DLD1 (cell line): ENCODE measurements around the gene CUL7.
"Not testable (repeated sequence)": the region's sequence is repeated elsewhere in the genome, so short reads cannot be mapped to it uniquely, and the experiment has no call there.

ENCODE experiments used
- in situ Hi-C: cut with HindIII; loops from 2 replicates; pipeline ENCODE4 v1.10.0; 2017; ENCODE audit warnings: low sequenced_read_pairs

Gene CUL7

DNA sequence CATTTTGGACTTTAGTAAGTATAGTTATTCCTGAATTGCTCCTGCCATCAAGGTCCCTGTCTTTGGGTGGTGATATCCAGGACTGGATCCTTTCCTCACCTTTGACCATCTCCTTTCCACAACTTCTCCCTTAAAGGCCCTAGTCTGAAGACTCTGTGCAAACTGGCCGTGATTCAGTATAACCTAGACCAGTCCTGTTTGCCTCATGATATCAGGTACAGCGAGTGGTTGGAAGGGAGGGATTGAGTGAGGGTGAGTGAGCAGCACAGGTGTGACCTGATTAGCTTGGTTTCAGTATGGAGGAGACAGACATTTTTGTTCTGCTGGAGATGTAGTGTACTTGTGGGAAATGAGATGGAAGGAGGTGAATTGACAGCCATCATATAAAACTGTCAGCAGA, 34.5 kb downstream of the CUL7 start:
- in situ Hi-C loops = no loop called here

DNA sequence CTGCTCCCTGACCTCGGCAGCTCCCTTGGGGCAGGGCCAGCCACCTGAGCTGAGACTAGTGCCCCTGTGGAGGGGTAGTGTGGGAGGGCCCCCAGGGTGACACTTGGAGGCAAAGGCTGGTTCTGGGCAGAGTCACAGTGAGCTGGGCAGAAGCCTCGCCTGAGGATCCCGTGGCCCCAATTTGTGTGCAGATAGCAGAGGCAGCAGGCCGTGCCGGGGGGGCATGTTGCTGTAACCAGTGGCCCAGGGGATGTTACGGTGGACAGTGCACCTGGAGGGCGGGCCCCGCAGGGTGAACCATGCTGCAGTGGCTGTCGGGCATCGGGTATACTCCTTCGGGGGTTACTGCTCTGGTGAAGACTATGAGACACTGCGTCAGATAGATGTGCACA, 36.7 kb downstream of the CUL7 start:
- in situ Hi-C loops = no loop called here

DNA sequence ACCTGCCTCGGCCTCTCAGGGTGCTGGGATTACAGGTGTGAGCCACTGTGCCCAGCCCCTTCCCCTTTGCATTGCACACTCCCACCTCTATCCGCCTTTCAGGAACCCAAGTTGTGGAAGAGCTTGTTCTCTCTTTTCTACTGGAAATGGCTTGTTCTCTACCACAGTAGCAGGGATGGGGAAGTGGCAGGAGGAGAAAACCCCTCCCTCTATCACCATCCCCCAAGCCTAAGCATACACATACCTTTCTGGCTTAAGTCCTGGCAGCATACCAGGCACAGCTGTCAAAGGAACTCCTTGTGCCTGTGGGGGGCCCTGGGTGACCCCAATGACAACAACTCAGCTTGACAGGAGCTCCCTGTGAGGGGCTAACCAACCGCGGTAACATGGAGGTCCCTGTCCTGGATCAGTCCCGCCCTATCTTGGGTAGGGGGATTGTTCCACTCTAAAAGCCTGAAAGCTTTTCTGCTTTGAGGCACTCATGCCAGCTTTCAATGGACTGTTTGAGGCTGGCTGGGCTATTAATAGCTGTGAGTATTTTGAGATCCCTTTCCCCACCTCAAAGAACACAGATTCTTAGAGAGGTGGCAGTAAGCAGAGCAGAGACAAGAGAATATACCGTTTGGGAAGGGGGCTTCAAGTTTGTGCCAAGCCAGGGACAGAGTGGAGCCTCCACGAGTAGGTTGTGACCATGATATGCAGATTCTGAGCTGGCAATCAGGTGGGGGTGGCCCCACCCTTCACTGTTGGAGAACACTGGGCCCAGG, 37.3 kb downstream of the CUL7 start:
- in situ Hi-C loops = no loop called here

DNA sequence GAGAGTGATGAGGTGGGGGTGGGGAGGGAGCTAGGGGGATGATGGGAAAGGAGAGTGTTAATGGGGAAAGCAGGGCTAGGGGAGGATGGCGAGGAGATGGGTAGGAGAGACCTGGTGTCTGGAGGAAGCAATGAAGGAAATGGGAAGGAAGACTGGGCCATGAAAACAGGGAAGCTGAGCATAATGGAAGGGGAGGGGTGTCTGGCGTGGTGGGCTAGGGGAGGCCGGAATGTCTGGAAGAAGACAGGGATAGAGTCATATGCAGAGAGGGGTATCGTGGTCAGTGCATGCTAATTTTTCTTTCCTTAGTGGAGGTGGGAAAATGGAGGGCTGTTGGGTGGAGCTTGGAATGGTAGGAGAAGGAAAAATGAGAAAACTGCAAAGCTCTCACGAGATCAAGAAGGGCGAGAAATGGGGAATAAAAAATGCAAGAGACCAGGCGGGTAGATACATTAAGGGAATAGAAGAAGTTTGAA, 39.2 kb downstream of the CUL7 start:
- in situ Hi-C loops = no loop called here

DNA sequence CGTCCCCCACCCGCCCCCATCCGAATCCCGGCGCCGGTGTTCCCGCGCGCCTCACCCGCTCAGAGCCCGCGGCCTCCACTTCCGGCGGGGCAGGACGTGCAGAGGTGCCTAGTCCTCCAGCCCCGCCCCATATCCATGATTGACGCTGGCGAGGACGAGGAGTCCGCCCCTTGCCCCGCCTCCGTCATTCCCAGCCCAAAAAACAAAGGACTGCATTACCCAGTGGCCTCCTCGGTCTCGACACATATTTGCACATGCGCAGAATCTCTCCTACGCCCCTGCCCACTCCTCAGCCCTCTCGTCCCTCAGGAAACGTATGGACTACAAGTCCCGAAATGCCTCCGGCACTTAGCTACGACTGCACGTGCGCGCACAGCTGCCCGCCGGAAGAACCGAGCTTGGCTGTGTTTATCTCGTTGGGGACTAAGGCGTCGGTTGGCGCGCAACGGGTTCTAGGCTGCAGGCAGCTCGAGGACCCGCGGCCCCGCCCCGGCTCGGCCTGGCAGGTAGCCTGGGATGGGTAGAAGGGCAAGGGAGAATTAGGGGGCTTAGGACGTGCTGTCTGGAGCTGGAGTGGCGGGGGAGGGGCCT, 39.7 kb downstream of the CUL7 start, which contains the start of the genes KLHDC3 and MEA1:
TSS of gene KLHDC3 (plus strand) at position 407 of the 591 bp plus-strand sequence. CDS start 2,944 bp downstream, outside the sequence.
TSS of gene MEA1 (minus strand) at position 104 of the 591 bp plus-strand sequence. CDS start 133 bp downstream, outside the sequence.
- in situ Hi-C loops = no loop called here

DNA sequence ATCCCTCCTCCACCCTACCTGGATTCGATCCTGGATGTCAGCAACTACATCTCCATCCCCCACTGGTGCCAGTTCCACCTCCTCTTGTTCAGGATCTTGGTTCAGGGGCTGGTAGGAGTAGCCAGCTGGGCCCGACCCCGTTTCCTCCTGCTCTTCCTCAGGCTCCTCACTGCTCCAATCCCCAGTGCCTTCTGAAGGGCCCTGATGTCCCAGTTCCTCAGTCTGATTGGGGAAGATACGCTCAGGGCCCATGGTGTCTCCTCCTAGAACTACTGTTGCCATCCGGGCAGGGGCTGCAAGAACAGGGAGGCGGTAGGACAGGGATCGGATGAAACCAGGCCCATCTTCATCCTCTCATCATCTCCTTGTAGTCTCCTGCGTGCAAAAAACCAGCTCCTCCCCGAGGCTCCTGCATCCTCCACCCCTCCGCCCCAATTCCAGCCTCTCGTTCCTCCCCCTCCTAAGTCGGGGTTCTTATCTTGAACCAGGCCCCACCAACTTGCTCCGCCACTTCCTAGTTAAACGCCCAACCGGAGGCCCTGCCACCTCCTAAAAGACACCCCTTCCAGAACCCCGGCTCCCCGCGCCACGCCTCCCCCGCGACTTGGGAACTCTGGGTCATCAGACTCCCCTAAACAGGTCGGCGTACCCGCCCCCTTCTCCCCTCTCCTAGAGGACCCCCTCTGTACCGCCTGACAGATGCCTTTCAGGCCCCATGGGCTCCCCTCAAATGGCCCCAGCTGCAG, 40.4 kb downstream of the CUL7 start:
- in situ Hi-C loops = no loop called here

DNA sequence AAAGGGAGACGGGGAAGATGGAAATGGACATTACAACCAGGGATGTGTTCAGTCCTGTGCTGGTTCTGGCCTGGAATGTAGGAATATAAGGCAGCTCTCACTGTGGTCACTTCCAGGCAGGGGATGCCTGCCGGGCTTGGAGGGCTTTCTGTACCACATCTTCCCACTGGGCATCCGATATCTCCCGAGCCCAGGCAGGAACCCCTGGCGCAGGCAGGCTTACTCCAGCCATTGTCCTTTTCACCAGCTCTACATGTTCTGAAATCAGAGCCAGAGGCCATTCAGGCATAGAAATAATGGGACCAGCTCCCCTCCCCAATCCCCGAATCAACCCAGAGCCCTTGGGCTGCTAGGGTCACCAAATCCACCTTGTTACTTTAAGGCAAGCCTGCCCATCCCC, 41.3 kb downstream of the CUL7 start:
- in situ Hi-C loops = no loop called here

DNA sequence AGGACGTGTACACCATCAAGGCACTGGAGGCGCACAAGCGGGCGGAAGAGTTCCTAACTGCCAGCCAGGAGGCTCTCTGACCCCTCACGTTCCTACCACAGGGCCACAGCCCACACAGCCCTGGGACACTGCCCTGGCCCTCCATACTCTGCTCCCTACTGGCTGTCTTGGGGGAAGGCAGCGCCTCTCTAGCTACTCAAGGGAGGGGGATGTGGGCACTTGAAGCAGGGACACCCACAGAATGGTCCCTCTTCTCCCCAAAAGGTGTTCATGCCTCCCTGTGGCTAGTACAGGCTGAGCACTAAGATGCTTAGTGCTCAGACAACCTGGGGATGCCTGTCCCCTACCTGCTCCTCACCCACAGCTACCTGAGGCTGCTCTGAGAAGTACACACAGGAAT, 42.4 kb downstream of the CUL7 start:
- in situ Hi-C loops = no loop called here

DNA sequence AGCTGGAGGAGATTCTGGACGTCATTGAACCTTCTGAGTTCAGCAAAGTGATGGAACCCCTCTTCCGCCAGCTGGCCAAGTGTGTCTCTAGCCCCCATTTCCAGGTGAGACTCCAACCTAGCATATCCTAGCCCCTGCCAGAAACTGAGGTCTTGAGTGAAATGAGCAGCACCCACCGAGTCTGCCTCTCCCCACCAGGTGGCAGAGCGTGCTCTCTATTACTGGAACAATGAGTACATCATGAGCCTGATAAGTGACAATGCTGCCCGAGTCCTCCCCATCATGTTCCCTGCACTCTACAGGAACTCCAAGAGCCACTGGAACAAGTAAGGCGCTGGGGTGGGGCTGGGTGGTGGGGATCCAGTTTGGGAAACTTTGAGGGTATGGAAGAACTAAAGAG, 44.5 kb downstream of the CUL7 start:
- in situ Hi-C loops = no loop called here

DNA sequence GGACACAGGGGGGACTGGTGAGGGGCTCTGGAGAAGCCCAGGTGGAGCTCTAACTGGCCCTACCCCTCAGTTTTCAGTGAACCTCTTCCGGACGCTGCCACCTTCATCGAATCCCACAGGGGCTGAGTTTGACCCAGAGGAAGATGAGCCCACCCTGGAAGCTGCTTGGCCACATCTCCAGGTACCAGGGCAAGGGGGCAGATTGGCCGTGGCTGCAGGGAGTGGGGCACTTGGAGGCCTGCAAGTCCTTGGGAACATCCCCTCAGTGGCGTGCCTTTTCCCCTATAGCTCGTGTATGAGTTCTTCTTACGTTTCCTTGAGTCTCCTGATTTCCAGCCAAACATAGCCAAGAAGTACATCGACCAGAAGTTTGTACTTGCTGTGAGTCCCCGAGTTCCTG, 46.5 kb downstream of the CUL7 start:
- in situ Hi-C loops = no loop called here

DNA sequence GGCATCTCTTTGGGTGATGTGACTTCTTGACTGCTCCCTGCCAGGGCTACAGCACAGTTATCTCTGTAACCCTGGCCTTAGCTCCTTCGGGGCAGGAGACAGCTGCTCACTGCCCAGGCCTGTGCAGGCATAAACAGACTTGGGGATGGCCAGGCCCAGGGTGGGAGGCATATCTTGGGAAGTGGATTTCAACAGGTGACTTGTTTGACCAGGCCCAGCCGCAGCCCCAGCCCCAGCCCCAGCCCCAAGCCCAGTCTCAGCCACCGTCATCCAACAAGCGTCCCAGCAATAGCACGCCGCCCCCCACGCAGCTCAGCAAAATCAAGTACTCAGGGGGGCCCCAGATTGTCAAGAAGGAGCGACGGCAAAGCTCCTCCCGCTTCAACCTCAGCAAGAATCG, 47.4 kb downstream of the CUL7 start:
- in situ Hi-C loops = no loop called here

DNA sequence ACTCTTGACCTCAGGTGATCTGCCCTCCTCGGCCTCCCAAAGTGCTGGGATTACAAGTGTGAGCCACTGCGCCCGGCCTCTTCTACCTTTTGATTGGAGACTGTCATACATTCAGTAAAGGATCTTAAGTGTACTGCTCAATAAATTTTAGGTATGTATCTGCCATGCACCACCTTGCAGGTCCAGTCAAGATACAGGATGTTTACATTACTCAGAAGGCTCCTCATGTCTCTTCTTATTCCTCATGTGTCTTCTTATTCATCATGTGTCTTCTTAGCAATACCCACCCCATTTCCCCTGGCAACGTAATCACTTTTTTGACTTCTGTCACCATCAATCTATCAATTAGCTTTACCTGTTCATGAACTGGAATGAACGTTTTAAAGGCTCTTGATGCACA, 47.8 kb downstream of the CUL7 start:
- in situ Hi-C loops = no loop called here

DNA sequence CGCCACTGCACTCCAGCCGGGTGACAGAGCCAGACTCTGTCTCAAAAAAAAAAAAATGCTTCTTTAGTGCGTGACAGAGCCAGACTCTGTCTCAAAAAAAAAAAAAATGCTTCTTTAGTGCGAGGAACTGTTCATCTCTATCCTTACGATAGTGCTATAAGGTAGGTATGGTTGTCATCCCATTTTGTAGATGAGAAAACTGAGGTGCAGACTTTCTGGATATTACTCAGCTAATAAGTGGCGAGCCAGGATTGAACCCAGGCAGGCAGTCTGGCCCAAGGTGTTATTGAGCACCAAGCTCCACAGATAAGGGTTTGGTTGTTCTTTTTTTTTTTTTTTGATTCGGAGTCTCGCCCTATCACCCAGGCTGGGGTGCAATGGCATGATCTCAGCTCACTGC, 51.8 kb downstream of the CUL7 start:
- in situ Hi-C loops = no loop called here

DNA sequence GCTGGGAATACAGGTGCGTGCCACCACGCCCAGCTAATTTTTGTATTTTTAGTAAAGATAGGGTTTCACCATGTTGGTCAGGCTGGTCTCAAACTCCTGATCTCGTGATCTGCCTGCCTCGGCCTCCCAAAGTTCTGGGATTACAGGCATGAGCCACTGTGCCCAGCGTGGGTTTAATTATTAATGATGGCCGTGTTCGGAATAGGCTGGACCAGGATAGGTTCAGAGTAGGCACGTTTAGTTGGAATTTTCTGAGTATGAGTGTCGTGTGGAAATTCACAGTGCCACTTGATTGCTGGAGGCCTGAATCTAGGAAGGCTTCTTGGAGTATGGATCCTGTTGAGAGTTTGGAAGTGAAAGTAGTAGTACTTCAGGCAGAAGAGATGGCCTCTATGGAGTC, 55.4 kb downstream of the CUL7 start:
- in situ Hi-C loops = not testable (repeated sequence)

DNA sequence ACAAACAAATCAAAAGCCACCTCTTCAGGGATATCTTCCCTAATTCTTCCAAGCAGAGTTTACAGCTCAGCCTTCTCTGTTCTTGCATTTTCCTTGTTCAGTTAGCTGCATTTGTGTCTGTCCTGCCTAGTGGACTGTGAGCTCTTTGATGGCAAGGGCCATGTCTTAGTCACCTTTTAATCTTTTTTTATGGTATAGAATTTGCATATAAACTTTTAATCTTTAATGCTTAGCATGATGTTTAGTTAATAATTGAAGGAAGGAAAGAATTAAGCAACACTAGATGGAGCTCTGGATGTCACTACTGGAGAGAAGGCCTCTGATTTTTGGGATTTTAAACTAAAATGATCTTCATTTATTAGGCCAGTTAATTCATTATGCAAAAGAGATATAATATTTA, 57.1 kb downstream of the CUL7 start:
- in situ Hi-C loops = no loop called here

DNA sequence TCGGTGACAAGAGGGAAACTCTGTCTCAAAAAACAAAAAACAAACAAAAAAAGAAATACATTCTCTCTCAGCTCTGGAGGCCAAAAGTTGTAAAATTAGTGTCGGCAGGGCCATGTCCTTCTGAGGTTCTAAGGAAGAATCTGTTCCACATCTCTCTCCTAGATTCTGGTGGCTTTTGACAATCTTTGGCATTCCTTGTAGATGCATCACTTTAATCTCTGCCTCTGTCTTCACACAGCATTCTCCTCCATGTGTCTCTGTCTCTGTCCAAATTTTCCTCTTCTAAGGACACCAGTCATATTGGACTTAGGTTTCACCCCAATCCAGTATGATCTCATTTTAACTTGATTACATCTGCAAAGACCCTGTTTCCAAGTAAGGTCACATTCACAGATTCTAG, 60.2 kb downstream of the CUL7 start:
- in situ Hi-C loops = no loop called here

DNA sequence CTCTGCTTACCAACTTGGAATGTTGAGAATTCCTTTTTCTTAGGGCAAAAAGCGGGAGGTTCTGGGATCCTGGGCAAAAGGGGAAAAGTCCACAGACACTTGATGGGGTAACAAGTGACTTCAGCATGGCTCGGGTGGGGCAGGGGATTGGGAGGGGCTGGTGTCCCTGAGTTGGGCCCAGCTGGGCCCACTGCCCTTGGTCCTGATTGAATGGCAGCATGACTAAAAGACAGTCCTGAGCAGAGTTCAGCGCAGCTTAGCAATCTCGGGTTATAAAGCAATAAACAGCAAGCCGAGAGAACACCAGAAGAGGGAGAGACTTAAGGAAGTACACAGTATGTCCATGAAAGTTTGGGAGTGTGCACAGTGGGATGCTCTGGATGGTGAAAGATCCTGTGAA, 63.7 kb downstream of the CUL7 start:
- in situ Hi-C loops = no loop called here

DNA sequence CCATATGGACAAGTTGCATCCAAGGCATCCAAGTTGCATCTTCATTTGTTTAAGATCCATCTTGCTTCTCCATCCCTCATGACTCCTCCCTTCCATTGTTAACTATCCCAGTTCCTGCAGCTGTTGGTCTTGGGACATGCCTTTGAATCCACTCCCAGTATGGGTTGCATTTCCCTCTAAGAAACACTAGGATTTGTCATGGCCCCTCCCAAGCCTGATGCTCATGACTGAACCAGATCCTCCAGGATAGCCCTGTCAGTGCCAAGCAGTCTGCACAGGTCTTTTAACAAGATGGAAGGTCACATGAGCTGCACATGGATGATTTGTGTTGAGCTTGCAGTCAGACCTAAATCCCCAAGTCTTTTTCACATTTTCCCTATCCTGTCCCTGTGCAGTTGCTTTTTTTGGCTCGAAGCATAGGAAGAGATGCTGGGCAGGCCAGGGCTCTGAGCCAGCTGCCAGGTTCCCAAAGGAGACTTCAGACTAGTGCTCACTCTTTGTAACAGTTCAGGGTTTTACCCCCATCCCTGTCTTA, 65.1 kb downstream of the CUL7 start:
- in situ Hi-C loops = no loop called here
